H1 (cell line): ENCODE measurements around the gene TNFAIP2.

ENCODE experiments used
- CEBPB ChIP-seq: IDR thresholded peaks from 2 replicates; pipeline ENCODE4 v1.6.1; 2012; ENCODE audit warnings: low read depth, low read length
- CTCF ChIP-seq, 3 experiments: IDR thresholded peaks; 1 replicate in 2 of 3; 2 replicates in 1 of 3; pipeline versions ENCODE4 v1.5.1 to v1.6.1; 2011; ENCODE audit warnings: low read length in 3 of 3, mild to moderate bottlenecking in 3 of 3, inconsistent platforms in 2 of 3, low read depth in 1 of 3, moderate library complexity in 1 of 3; ENCODE audit not compliant: insufficient read depth in 1 of 3; ENCODE audit errors: control extremely low read depth in 1 of 3
- GTF2F1 ChIP-seq: IDR thresholded peaks from 2 replicates; pipeline ENCODE4 v1.6.1; 2012; ENCODE audit warnings: low read depth, low read length, improper control_type of control experiment, borderline replicate concordance
- MAX ChIP-seq: IDR thresholded peaks from 2 replicates; pipeline ENCODE4 v1.6.1; 2012; ENCODE audit warnings: inconsistent platforms
- NRF1 ChIP-seq: IDR thresholded peaks from 2 replicates; pipeline ENCODE4 v1.6.1; 2011; ENCODE audit warnings: mild to moderate bottlenecking, low read depth, low read length, improper control_type of control experiment
- POLR2AphosphoS5 ChIP-seq: IDR thresholded peaks from 2 replicates; pipeline ENCODE4 v1.6.1; 2011; ENCODE audit warnings: low read depth, low read length
- SAP30 ChIP-seq: fragments of 300-600 bp; sonication (generic); IDR thresholded peaks from 2 replicates; pipeline ENCODE4 v1.7.1; 2012; ENCODE audit warnings: low read length, moderate library complexity, mild to moderate bottlenecking, inconsistent platforms; ENCODE audit not compliant: insufficient read depth, insufficient replicate concordance
- TCF12 ChIP-seq: IDR thresholded peaks from 2 replicates; pipeline ENCODE4 v1.6.1; 2011; ENCODE audit warnings: low read depth, mild to moderate bottlenecking, low read length
- USF2 ChIP-seq: IDR thresholded peaks from 2 replicates; pipeline ENCODE4 v1.6.1; 2011; ENCODE audit warnings: low read length, improper control_type of control experiment

GRCh38 chr14:103121846-103122584, 1.2 kb upstream of the TNFAIP2 start:
- TF ChIP-seq CTCF (IDR thresholded peaks at IDR 0.05; ENCODE audit: control extremely low read depth in 1 of 3, insufficient read depth in 1 of 3, low read depth in 1 of 3, low read length in 3 of 3) = no peak
- TF ChIP-seq CEBPB = peak; percentile 64; the same call in 1 of the 2 replicates
- TF ChIP-seq SAP30 = no peak
- no peak for TF ChIP-seq TCF12
- TF ChIP-seq USF2 = no peak
- TF ChIP-seq POLR2AphosphoS5 = no peak
- TF ChIP-seq GTF2F1 = no peak
- 0 out of 2 replicates have a peak, but pooled peaks have one; percentile 4 for TF ChIP-seq MAX
- TF ChIP-seq NRF1 = no peak
